ENCODE data around the gene PRPF19.

The PRPF19 gene

GRCh38 chr11:60944490-60945294 is 38.3 kb upstream of the PRPF19 start:
- Mint-ChIP-seq H3K27me3 (ENCODE audit: low read depth) (peaks cover 16% of the 10 kb centered on the region), H3K4me3 (no peak overlapping the region), H3K27ac (no peak overlapping the region), H3K36me3 (ENCODE audit: low read depth) (no peaks in the 10 kb centered on the region), H3K4me1 (ENCODE audit: low read depth) (peaks cover 3% of the 10 kb centered on the region), H3K9me3 (no peaks in the 10 kb centered on the region)

GRCh38 chr11:60942970-60943565 is 36.7 kb upstream of the PRPF19 start:
- Mint-ChIP-seq H3K27ac (no peak overlapping the region), H3K9me3 (no peaks in the 10 kb centered on the region), H3K27me3 (ENCODE audit: low read depth) (peaks cover 4% of the 10 kb centered on the region), H3K4me1 (ENCODE audit: low read depth) (peaks cover 2% of the 10 kb centered on the region), H3K4me3 (no peak overlapping the region), H3K36me3 (ENCODE audit: low read depth) (no peaks in the 10 kb centered on the region)

GRCh38 chr11:60942219-60942618 is 35.8 kb upstream of the PRPF19 start:
- Mint-ChIP-seq H3K4me1 (ENCODE audit: low read depth) (peaks cover 2% of the 10 kb centered on the region), H3K27me3 (ENCODE audit: low read depth) (peaks cover 4% of the 10 kb centered on the region), H3K27ac (no peak overlapping the region), H3K9me3 (no peaks in the 10 kb centered on the region), H3K36me3 (ENCODE audit: low read depth) (no peaks in the 10 kb centered on the region), H3K4me3 (no peak overlapping the region)

- Mint-ChIP-seq H3K4me3 (no peak overlapping the region), H3K27me3 (ENCODE audit: low read depth) (peaks cover 4% of the 10 kb centered on the region), H3K9me3 (no peaks in the 10 kb centered on the region), H3K27ac (no peak overlapping the region), H3K4me1 (ENCODE audit: low read depth) (peaks cover 2% of the 10 kb centered on the region), H3K36me3 (ENCODE audit: low read depth) (no peaks in the 10 kb centered on the region)
These were observed 35.2 kb upstream of the PRPF19 start for GRCh38 chr11:60941371-60942119.

GRCh38 chr11:60939855-60940254 is 33.5 kb upstream of the PRPF19 start:
- peaks cover 2% of the 10 kb centered on the region for H3K4me1 Mint-ChIP-seq (ENCODE audit: low read depth)
- no peaks in the 10 kb centered on the region for H3K27me3 Mint-ChIP-seq (ENCODE audit: low read depth)

GRCh38 chr11:60939301-60939700 is 32.9 kb upstream of the PRPF19 start:
- Mint-ChIP-seq H3K9me3 (no peaks in the 10 kb centered on the region), H3K4me1 (ENCODE audit: low read depth) (peaks cover 2% of the 10 kb centered on the region), H3K27ac (no peak overlapping the region), H3K27me3 (ENCODE audit: low read depth) (no peaks in the 10 kb centered on the region), H3K36me3 (ENCODE audit: low read depth) (no peaks in the 10 kb centered on the region), H3K4me3 (no peak overlapping the region)

More at GRCh38 chr11:60939855-60940254, 33.5 kb upstream of the PRPF19 start:
- H3K27ac Mint-ChIP-seq = no peak overlapping the region
- H3K9me3 Mint-ChIP-seq = no peaks in the 10 kb centered on the region
- H3K36me3 Mint-ChIP-seq (ENCODE audit: low read depth) = no peaks in the 10 kb centered on the region
- no peak overlapping the region for H3K4me3 Mint-ChIP-seq

- Mint-ChIP-seq H3K4me3 (no peak overlapping the region), H3K36me3 (ENCODE audit: low read depth) (no peaks in the 10 kb centered on the region), H3K4me1 (ENCODE audit: low read depth) (peaks cover 2% of the 10 kb centered on the region), H3K27me3 (ENCODE audit: low read depth) (no peaks in the 10 kb centered on the region), H3K9me3 (no peaks in the 10 kb centered on the region), H3K27ac (no peak overlapping the region)
These were observed 32.1 kb upstream of the PRPF19 start for GRCh38 chr11:60938500-60938899.

- H3K4me1 Mint-ChIP-seq (ENCODE audit: low read depth) = peaks cover 2% of the 10 kb centered on the region
- H3K36me3 Mint-ChIP-seq (ENCODE audit: low read depth) = no peaks in the 10 kb centered on the region
- no peak overlapping the region for H3K27ac Mint-ChIP-seq
- H3K4me3 Mint-ChIP-seq = no peak overlapping the region
- H3K9me3 Mint-ChIP-seq = no peaks in the 10 kb centered on the region
- H3K27me3 Mint-ChIP-seq (ENCODE audit: low read depth) = no peaks in the 10 kb centered on the region
These were observed 31.4 kb upstream of the PRPF19 start for GRCh38 chr11:60937811-60938210.

GRCh38 chr11:60937144-60937527 is 30.8 kb upstream of the PRPF19 start:
- Mint-ChIP-seq H3K36me3 (ENCODE audit: low read depth) (no peaks in the 10 kb centered on the region), H3K9me3 (no peaks in the 10 kb centered on the region), H3K27me3 (ENCODE audit: low read depth) (no peaks in the 10 kb centered on the region), H3K4me1 (ENCODE audit: low read depth) (peaks cover 2% of the 10 kb centered on the region), H3K27ac (no peak overlapping the region), H3K4me3 (no peak overlapping the region)

GRCh38 chr11:60936467-60937143 is 30.2 kb upstream of the PRPF19 start:
- Mint-ChIP-seq H3K4me3 (no peak overlapping the region), H3K27me3 (ENCODE audit: low read depth) (no peaks in the 10 kb centered on the region), H3K9me3 (no peaks in the 10 kb centered on the region), H3K36me3 (ENCODE audit: low read depth) (no peaks in the 10 kb centered on the region), H3K27ac (no peak overlapping the region), H3K4me1 (ENCODE audit: low read depth) (peaks cover 2% of the 10 kb centered on the region)

- Mint-ChIP-seq H3K9me3 (no peaks in the 10 kb centered on the region), H3K4me3 (no peak overlapping the region), H3K27me3 (ENCODE audit: low read depth) (no peaks in the 10 kb centered on the region), H3K27ac (no peak overlapping the region), H3K4me1 (ENCODE audit: low read depth) (peaks cover 2% of the 10 kb centered on the region), H3K36me3 (ENCODE audit: low read depth) (no peaks in the 10 kb centered on the region)
These were observed 29.5 kb upstream of the PRPF19 start for GRCh38 chr11:60935676-60936442.

GRCh38 chr11:60934790-60935605 is 28.6 kb upstream of the PRPF19 start:
- no peaks in the 10 kb centered on the region for H3K9me3 Mint-ChIP-seq
- no peak overlapping the region for H3K4me3 Mint-ChIP-seq
- no peaks in the 10 kb centered on the region for H3K36me3 Mint-ChIP-seq (ENCODE audit: low read depth)
- peaks cover under 1% of the 10 kb centered on the region for H3K4me1 Mint-ChIP-seq (ENCODE audit: low read depth)
- H3K27me3 Mint-ChIP-seq (ENCODE audit: low read depth) = peaks cover 1% of the 10 kb centered on the region
- H3K27ac Mint-ChIP-seq = no peak overlapping the region

GRCh38 chr11:60934124-60934789 is 27.9 kb upstream of the PRPF19 start:
- H3K4me3 Mint-ChIP-seq = no peak overlapping the region
- no peaks in the 10 kb centered on the region for H3K36me3 Mint-ChIP-seq (ENCODE audit: low read depth)
- no peak overlapping the region for H3K27ac Mint-ChIP-seq
- H3K4me1 Mint-ChIP-seq (ENCODE audit: low read depth) = no peaks in the 10 kb centered on the region
- peaks cover 5% of the 10 kb centered on the region for H3K27me3 Mint-ChIP-seq (ENCODE audit: low read depth)
- no peaks in the 10 kb centered on the region for H3K9me3 Mint-ChIP-seq

Measured in T-helper 1 cell treated with Interleukin-12 subunit alpha and Interleukin-12 subunit beta and Interleukin-4 antibody, amounts not matched to agents 30 μg/mL and 1 μg/mL, for 36 hours (primary cell).